AG08395 (cell line): ENCODE data around the gene GPC3.
A peak's percentile ranks its signal among the peaks of the same experiment; 100 is the strongest.

Experiments
- DNase-seq: peaks from one replicate; pipeline ENCODE4 v3.0.0; 2012; ENCODE audit warnings: mixed read lengths, low spot score

GPC3 gene

DNA sequence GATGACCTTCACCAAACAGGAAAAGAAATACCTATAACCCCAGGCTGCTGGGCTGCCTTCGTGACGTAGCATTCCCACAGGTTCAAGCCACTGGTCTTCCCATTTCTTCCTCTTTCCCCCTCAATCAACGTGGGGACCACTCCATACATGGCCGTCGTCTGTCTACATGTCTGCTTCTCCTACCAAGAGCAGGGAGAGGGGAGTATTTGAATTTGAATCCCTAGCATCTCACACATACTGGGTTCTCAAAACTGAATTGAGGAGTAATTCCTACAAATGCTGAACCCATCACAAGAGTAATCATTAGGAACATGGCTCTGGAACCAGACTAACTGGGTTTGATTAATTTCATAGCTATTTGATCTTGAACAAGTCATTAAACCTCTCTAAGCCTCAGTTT, 17.3 kb downstream of the GPC3 start:
- DNase-seq, result no peak

DNA sequence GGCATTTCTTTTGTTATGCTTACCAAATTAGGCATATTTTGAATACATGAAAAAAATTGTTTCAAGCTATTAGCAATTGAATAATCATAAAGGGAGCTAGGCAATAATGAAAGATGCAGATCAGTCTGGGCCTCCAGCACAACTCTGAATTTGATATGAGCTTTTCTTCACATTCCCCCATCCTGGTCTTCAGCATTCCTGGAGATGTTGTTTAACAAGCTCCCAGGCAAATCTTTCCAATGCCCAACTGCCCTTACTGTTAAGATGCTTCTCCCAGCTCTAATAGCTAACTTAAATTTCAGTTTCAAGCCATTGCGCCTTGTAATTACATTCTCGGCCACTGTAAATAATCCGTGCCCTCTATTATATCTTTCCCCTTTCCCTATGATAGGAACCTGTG, 19.2 kb downstream of the GPC3 start:
- no peak for DNase-seq

- no peak for DNase-seq
Measured at GRCh38 chrX:133965321-133965720, 20.1 kb downstream of the GPC3 start.

DNA sequence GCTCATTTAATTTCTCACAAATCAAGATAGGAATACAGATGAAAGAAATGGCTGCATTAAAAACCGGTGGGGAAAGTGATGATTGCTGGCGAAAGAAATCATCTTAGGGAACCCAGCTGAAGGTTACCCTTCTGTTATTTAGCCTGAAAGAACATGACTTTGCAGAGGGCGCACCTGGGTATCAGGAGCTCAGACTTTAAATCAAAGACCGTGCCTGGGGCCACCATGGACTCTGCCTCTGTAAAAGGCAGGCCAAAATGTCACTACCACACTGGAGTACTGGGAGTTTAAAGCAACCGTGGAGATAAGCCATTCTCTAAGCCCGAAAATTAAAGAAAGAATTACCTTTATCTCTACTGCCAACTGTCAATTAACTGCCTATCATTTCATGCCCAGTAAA, 24.3 kb downstream of the GPC3 start:
- no peak for DNase-seq

DNA sequence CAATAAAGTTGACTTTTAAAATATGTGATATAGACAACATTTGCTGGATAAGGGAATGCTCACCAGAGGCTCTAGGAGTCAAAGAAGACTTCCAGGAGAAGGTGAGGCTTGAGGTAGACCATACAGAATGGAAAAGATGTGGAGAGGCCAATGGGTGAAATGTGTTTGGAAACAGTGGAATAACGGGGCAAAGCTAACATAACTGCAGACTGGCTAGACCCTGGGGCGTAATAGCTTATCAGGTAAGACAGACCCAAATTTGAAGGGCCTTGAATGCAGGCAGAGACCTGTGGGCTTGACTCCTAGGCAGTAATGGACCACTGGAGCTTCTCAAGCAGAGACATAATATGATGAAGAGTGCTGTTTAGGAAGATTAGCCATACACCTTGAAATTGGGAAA, 25.4 kb downstream of the GPC3 start:
- DNase-seq, result no peak

- DNase-seq, result no peak
Measured at GRCh38 chrX:133958997-133959688, 26.3 kb downstream of the GPC3 start.

DNA sequence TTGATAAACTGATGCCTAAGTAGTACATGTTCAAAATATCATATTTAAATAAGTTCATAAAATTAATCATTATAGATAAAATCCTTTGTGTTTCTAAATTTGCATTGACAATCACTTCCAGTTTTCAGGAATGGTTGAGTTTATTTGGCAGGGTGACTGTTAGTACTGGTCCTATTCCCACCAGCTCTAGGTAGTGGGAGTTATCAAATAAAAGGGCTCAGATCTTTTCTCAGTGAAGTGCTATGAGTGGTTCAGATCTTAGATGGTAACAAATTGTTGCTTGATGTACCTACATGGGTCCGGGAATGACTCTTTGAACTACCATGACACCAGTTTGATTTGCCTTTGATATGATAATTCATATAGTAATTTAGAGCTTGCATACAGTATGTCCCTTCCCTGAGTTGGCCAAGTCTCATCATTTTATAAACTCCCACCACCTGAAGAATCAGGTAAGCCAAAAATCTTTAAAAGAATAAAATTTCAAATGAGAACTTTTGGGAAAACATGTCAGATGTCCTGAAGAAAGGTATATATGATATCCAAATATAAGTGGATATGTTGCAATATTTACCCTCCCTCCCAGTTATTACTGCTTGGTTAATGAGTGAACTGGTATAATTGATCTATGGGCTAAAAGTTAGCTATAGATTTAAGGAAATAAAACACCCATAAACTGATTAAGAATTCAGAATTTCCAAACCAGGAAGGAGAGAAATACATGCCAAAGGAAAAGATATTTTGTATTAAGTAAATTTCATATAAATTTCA, 28.6 kb downstream of the GPC3 start:
- no peak for DNase-seq

DNA sequence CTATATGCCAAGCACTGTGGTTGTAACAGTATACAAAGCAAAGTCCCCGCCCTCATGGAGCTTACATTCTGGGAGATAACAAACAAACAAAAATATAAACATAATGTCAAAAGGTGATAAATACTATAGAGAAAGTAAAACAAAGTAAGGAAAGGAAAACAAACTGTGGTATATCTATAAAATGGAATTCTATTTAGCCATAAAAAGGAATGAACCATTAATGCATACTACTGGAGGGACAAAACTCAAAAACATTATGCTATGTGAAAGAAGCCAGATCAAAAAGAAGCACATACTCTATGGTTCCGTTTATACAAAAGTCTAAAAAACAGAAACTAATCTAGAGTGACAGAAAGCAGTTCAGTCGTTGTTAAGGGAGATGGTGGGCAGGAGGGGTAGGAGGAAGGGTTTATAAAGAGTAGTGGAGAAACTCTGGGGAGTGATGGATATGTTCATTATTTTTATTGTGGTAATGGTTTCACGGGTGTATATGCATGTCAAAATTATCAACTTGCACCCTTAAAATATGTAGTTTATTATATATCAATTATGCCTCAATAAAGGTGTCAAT, 31.5 kb downstream of the GPC3 start:
- no peak for DNase-seq

GRCh38 chrX:133953078-133953477, 32.3 kb downstream of the GPC3 start:
- DNase-seq, result no peak

DNA sequence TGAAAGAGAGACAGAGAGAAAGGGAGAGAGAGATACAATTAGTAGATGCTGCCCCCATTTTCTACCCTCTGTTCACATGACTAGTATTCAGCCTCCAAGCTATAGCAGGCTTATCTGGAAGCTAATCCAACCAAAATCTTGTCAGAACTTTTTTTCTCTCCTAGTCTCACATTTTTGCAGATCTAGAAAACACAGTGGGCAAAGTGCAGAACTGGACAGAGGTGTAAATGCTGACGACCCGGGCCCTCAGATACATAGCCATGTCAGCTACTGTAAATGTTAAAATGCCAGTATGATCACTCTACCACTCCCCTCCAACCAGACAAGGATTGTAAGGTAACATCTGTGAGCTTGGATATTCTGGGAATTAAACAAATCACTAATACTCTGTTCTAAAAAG, 34.3 kb downstream of the GPC3 start:
- no peak for DNase-seq

- no peak for DNase-seq
Measured at GRCh38 chrX:133950214-133950613, 35.2 kb downstream of the GPC3 start.

- DNase-seq, result no peak
Measured at GRCh38 chrX:133948895-133949294, 36.5 kb downstream of the GPC3 start.

DNA sequence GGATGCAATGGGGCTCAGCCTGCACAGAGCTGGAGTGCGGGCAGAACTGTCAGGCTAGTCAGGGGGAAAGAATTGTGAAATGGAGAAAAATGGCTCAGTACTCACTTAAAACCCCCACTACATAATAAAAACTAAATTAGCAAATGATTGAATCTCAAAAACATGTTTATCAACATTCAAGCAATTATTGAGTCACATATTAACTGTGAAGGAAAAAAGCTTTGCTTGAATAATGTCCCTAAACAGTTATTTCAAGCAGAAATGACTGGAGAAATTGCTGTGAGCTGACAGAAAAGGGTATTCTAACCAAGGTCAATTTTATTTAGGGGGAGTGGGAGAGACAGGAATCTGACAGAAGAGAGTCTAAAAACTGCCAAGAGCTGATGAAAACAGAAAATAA, 37.4 kb downstream of the GPC3 start:
- DNase-seq, result peak; percentile 2

DNA sequence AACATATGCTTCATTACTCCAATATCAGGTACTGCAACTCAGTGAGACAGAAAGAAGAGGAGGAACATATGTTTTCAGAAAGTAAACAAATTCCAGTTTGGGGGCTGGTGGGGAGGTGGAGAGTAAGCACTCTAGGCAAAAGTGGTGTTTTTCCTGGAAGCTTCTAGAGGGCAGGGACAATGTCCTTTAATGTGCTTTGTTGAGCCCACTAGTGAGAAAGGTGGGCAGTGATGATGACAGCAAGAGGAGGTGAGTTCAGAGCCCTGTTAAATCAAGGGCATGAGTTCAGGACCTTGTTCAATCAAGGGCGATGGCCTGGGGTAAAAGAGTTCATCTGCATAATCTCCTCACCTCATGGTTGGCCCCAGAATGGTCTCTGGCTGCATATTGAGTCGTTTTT, 38.4 kb downstream of the GPC3 start:
- no peak for DNase-seq

DNA sequence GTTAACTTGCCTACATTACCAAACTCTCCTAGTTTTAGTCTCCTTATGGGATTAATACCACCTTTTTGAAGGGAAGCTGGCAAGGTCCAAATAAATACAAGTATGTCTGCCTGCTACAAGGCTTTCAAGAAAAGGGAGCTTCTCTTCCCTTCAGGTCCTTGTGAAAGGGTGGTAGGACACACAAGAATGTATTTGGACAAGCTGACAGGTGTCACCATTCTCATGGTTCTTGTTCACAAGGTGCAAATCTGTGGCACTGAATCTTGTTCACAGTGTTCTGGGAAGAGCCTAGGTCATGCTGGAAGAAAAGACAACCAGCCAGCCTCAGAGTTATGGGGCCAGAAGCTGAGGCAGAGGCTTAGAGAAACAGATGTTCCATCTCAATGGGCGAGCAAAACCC, 41.9 kb downstream of the GPC3 start:
- DNase-seq, result no peak

- no peak for DNase-seq
Measured at GRCh38 chrX:133939655-133940302, 45.6 kb downstream of the GPC3 start.

DNA sequence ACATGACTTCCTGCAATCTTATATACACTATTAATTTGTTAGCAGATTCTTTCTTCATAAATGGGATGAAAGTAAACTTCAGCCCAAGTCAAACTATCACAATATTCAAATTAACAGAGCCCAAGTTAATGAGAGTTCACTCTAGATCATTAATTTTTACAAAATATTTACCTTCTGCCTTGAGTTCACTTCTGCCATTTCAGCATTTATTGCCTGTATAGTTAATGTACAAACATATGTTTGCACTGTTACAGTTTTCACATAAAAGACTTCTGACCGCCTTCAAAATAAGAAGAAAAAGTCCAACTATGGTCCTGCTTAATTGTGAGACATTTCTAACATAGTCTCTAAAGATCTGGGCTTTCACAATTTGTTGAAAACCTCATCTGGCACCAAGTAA, 46.9 kb downstream of the GPC3 start:
- no peak for DNase-seq

DNA sequence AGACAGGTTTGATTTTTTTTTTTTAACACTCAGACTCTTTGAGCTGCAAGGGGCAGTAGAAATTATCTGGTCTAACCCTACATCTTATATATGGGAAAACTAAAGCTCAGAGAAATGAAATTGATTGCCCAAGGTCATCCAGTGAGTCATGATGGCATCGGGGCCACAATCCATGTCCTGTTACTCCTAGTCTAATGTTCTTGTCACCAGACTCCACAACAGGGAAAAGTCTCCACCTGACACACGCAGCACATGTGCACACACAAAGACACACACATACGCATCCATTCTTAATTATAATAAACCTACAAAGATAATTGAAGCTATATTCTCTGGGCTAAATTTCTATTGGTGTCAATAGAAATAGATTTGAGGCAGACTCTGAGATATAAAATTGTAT, 48.4 kb downstream of the GPC3 start:
- no peak for DNase-seq

DNA sequence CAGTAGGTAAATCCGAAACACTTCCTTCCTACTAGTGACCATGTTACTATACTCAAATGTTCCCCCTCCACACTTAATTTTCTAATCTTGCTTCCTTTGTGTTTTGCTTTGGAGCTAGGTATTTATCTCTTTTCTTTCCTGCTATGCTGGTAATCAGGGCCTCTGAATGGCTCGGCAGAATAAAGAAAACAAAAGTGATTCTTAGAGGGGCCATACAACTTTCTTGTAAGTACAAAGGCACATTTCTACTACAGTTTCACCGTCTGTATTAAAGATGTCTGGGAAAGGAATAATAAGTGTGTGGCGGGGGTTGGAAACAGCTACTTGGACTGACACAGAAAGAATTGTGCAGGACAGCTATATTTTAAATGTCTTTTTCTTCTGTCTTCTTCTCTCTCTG, 50.3 kb downstream of the GPC3 start:
- DNase-seq, result no peak

GRCh38 chrX:133933316-133933715, 52.1 kb downstream of the GPC3 start:
- no peak for DNase-seq

GRCh38 chrX:133929836-133930464, 55.4 kb downstream of the GPC3 start:
- DNase-seq, result no peak

- DNase-seq, result no peak
Measured at GRCh38 chrX:133928365-133928764, 57.0 kb downstream of the GPC3 start.

GRCh38 chrX:133926809-133927208, 58.6 kb downstream of the GPC3 start:
- no peak for DNase-seq
